ENCODE measurements around the gene CXCL6. TPM values are rescaled to one million over a fixed set of nuclear protein-coding genes. Genes with fewer than 3 reads are reported as not detected.

Gene CXCL6
- total and polyA plus RNA-seq, 7 donors, result 0.04 to 0.54 (median 0.14) TPM; not detected in 3

DNA sequence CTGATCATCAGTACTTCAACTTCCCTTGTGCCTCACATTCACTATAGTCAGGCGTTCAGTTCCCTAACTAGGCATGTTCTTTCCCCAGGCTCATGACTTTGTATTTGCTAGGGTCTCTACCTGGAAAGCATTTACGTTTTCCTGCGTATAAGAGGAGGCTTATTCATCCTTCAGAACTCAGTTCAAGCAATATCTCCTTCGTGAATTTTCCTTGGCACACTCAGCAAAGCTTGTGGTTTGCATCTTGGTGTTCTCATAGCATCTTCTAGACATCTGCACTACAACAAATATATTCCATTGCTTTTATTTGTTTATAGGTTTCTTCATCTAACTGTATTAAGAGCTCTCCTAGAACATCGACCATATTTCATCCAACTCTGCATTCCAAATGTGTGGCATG, 2.6 kb downstream of the CXCL6 start:
- intact Hi-C loops (cut with DNase I), result no loop called here
- Histone ChIP-seq H3K4me1 (no peaks in the 10 kb centered on the region), H3K9me3 (no peaks in the 10 kb centered on the region), H3K36me3 (ENCODE audit: insufficient read depth in 1 of 2, low read depth in 1 of 2) (no peaks in the 10 kb centered on the region), H3K27ac (no peak overlapping the region), H3K27me3 (ENCODE audit: insufficient read depth in 3 of 3, low read length in 2 of 3) (peaks cover 0 to 3% (median 0%) of the 10 kb centered on the region in 3 donors), H3K4me3 (no peak overlapping the region)
- no peak for DNase-seq
- no peak for ATAC-seq
- no peak for TF ChIP-seq CTCF (IDR thresholded peaks at IDR 0.05)
- 87 to 88% (median 87%) methylated on average over 5 of the region's 5 CpGs for WGBS, 3 donors

GRCh38 chr4:73839715-73840114, 3.2 kb downstream of the CXCL6 start:
- Histone ChIP-seq H3K27me3 (ENCODE audit: insufficient read depth in 3 of 3, low read length in 2 of 3) (peaks cover 0 to 3% (median 0%) of the 10 kb centered on the region in 3 donors), H3K36me3 (ENCODE audit: insufficient read depth in 1 of 2, low read depth in 1 of 2) (no peaks in the 10 kb centered on the region), H3K9me3 (no peaks in the 10 kb centered on the region), H3K4me3 (no peak overlapping the region), H3K4me1 (no peaks in the 10 kb centered on the region), H3K27ac (no peak overlapping the region)
- ATAC-seq (no peak), DNase-seq (no peak)
- no peak for TF ChIP-seq CTCF (IDR thresholded peaks at IDR 0.05)
- WGBS, 3 donors, result 90 to 94% (median 93%) methylated on average over 3 of the region's 3 CpGs
- intact Hi-C loops (cut with DNase I), result no loop called here

DNA sequence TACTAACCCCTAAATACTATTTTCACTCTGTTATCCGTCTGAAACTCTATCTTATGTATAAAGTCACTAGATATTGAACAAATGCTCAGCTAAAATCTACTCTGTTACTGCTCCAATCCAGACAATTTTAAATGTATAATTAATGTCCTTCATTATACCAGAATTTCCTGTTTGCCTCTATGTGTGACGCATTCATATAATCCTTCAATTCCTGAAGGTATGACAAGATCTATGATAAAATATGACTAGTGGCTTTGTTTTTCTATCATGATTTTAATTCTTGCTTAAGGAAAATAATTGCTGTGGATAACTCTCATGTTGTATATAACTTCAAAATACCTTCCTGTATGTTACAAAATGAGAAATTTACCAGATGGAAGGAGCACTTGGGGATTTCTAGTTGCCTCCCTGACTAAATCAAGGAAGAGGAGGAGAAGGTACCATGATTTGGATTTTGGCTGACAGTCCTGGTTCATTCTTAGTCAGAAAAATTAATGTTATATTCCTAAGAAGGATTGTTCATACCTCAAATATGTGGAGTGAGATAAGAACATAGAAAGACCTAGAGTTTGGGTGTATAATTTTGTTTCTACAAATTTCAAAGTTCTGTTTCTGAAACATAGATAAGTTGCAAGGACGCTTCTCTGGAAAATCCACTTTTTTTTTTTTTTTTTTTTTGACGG, 4.9 kb downstream of the CXCL6 start:
- Histone ChIP-seq H3K4me1 (no peaks in the 10 kb centered on the region), H3K9me3 (no peaks in the 10 kb centered on the region), H3K27ac (no peak overlapping the region), H3K36me3 (ENCODE audit: insufficient read depth in 1 of 2, low read depth in 1 of 2) (no peaks in the 10 kb centered on the region), H3K27me3 (ENCODE audit: insufficient read depth in 3 of 3, low read length in 2 of 3) (peaks cover 0 to 3% (median 0%) of the 10 kb centered on the region in 3 donors), H3K4me3 (no peak overlapping the region)
- DNase-seq (no peak), ATAC-seq (no peak)
- no peak for TF ChIP-seq CTCF (IDR thresholded peaks at IDR 0.05)
- WGBS, 3 donors, result 69 to 92% (median 87%) methylated on average over 3 to 4 of the region's 4 CpGs
- intact Hi-C loops (cut with DNase I), result no loop called here

GRCh38 chr4:73842696-73843095, 6.2 kb downstream of the CXCL6 start:
- no peak for TF ChIP-seq CTCF (IDR thresholded peaks at IDR 0.05)
- DNase-seq (no peak), ATAC-seq (no peak)
- H3K4me3 ChIP-seq, result no peak overlapping the region
- H3K27ac ChIP-seq, result no peak overlapping the region
- intact Hi-C loops (cut with DNase I), result no loop called here
- H3K4me1 ChIP-seq, result no peaks in the 10 kb centered on the region
- H3K27me3 ChIP-seq (ENCODE audit: insufficient read depth in 3 of 3, low read length in 2 of 3), result peaks cover 0 to 3% (median 0%) of the 10 kb centered on the region in 3 donors
- no peaks in the 10 kb centered on the region for H3K9me3 ChIP-seq
- no peaks in the 10 kb centered on the region for H3K36me3 ChIP-seq (ENCODE audit: insufficient read depth in 1 of 2, low read depth in 1 of 2)

- no peaks in the 10 kb centered on the region for H3K36me3 ChIP-seq (ENCODE audit: insufficient read depth in 1 of 2, low read depth in 1 of 2)
- peaks cover 0 to 3% (median 0%) of the 10 kb centered on the region in 3 donors for H3K27me3 ChIP-seq (ENCODE audit: insufficient read depth in 3 of 3, low read length in 2 of 3)
- ATAC-seq (no peak), DNase-seq (no peak)
- intact Hi-C loops (cut with DNase I), result no loop called here
- H3K27ac ChIP-seq, result no peak overlapping the region
- H3K4me1 ChIP-seq, result no peaks in the 10 kb centered on the region
- no peaks in the 10 kb centered on the region for H3K9me3 ChIP-seq
- H3K4me3 ChIP-seq, result no peak overlapping the region
- TF ChIP-seq CTCF (IDR thresholded peaks at IDR 0.05), result no peak
These were observed 6.9 kb downstream of the CXCL6 start for GRCh38 chr4:73843369-73843768.
